Measurements from ENCODE around the gene PIP. TPM values are rescaled to one million over a fixed set of nuclear protein-coding genes. Genes with fewer than 3 reads are reported as not detected.
"Not testable (repeated sequence)": the region's sequence is repeated elsewhere in the genome, so short reads cannot be mapped to it uniquely, and the experiment has no call there.

PIP gene
- total and polyA plus RNA-seq, 8 donors = 6.9 TPM; not detected in 7

DNA sequence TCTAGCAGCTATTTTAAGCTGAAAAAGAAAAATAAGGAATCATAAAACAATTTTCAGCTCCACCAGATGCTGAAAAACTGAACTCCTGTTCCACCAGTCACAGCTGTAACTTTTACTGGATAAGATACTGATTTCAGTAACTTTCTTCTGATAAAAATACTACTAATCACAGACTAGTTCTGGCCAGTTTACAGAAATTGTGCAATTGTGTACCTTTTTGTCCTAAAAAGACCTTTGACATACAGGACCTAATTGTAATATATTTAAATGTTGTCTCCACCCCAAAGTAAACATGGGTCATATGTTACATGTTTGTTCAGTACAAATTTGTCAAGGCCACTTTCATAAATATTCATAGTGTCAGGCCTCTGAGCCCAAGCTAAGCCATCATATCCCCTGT is 27.1 kb upstream of the PIP start:
- Histone ChIP-seq H3K4me3 (no peak overlapping the region), H3K4me1 (no peaks in the 10 kb centered on the region), H3K9me3 (peaks cover 0 to 30% of the 10 kb centered on the region in 2 donors), H3K36me3 (no peaks in the 10 kb centered on the region), H3K27ac (no peak overlapping the region), H3K27me3 (no peaks in the 10 kb centered on the region)
- intact Hi-C loops (cut with DNase I) = no loop called here
- DNase-seq (no peak), ATAC-seq (no peak)
- TF ChIP-seq, protein P1, sequence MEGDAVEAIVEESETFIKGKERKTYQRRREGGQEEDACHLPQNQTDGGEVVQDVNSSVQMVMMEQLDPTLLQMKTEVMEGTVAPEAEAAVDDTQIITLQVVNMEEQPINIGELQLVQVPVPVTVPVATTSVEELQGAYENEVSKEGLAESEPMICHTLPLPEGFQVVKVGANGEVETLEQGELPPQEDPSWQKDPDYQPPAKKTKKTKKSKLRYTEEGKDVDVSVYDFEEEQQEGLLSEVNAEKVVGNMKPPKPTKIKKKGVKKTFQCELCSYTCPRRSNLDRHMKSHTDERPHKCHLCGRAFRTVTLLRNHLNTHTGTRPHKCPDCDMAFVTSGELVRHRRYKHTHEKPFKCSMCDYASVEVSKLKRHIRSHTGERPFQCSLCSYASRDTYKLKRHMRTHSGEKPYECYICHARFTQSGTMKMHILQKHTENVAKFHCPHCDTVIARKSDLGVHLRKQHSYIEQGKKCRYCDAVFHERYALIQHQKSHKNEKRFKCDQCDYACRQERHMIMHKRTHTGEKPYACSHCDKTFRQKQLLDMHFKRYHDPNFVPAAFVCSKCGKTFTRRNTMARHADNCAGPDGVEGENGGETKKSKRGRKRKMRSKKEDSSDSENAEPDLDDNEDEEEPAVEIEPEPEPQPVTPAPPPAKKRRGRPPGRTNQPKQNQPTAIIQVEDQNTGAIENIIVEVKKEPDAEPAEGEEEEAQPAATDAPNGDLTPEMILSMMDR (IDR thresholded peaks at IDR 0.05) = no peak

DNA sequence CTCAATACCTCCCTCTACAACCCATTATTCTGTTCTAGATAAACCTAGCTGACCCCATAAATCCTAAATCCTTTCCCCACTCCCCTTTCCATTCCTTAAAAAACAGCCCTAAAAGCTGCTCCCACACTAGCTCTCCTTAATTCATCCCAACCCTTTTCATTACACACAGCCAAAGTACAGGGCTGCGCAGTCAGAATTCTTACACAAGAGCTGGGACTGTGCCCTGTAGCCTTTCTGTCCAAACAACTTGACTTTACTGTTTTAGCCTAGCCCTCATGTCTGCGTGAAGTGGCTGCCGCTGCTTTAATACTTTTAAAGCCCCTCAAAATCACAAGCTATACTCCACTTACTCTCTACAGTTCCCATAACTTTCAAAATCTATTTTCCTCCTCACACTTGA is 23.9 kb upstream of the PIP start:
- H3K36me3 ChIP-seq; H3K4me3 ChIP-seq; H3K4me1 ChIP-seq; H3K27ac ChIP-seq; ATAC-seq; intact Hi-C loops (cut with DNase I); H3K27me3 ChIP-seq; DNase-seq: not testable (repeated sequence)
- peaks cover 0 to 23% of the 10 kb centered on the region in 2 donors for H3K9me3 ChIP-seq

DNA sequence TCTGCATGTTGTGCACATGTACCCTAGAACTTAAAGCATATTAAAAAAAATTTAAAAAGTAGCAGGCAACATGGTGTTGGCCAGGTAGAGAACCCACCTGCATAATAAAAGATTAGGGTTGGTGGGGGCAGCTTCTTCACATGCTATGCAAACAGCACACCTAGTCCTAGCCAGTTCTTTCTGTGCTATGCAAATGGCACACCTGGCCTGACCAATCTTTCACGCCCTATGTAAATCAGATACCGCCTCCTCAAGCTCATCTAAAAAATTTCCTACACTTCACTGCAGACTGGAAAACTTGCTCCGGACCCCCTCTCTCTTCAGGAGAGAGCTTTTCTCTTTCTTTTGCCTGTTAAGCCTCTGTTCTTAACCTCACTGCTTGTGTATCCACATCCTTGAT is 14.5 kb upstream of the PIP start:
- Histone ChIP-seq H3K4me1 (no peaks in the 10 kb centered on the region), H3K4me3 (no peak overlapping the region), H3K27ac (no peak overlapping the region), H3K9me3 (peaks cover 0 to 43% of the 10 kb centered on the region in 2 donors), H3K36me3 (no peaks in the 10 kb centered on the region), H3K27me3 (no peaks in the 10 kb centered on the region)
- no peak for DNase-seq
- ATAC-seq = no peak
- TF ChIP-seq, protein P1 (IDR thresholded peaks at IDR 0.05) = no peak
- intact Hi-C loops (cut with DNase I) = no loop called here

DNA sequence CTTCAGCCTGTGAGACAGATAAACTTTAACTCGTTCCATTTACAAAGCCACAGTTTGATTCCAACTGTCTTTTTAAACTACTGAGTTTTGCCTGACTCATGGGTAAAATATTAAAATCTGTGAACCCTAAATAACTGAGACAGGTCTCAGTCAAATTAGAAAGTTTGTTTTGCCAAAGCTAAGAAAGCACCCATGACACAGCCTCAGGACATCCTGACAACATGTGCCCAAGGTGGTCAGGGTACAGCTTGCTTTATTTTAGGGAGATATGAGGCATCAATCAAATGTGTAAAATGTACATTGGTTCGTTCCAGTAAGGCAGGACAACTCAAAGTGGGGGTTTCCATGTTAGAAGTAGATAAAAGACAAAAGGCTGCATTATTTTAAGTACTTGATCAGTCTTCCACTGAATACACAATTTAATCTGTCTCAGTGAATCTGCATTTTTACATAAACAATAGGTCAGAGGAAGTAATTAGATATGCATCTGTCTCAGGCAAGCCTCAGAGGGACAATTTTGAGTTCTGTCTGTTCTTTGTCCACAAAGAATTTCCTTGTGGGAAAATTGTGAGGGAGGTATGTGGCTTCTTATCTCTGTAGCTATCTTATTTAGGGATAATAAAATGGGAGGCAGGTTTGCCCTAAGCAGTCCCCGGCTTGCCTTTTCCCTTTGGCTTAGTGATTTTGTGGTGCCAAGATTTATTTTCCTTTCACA is 11.0 kb upstream of the PIP start:
- DNase-seq (no peak), ATAC-seq (no peak)
- TF ChIP-seq, protein P1 (IDR thresholded peaks at IDR 0.05) = no peak
- no peaks in the 10 kb centered on the region for H3K36me3 ChIP-seq
- no peak overlapping the region for H3K4me3 ChIP-seq
- H3K4me1 ChIP-seq = peaks cover 0 to 4% of the 10 kb centered on the region in 2 donors
- intact Hi-C loops (cut with DNase I) = no loop called here
- H3K27me3 ChIP-seq = no peaks in the 10 kb centered on the region
- peaks cover 0 to 41% of the 10 kb centered on the region in 2 donors for H3K9me3 ChIP-seq
- no peak overlapping the region for H3K27ac ChIP-seq

DNA sequence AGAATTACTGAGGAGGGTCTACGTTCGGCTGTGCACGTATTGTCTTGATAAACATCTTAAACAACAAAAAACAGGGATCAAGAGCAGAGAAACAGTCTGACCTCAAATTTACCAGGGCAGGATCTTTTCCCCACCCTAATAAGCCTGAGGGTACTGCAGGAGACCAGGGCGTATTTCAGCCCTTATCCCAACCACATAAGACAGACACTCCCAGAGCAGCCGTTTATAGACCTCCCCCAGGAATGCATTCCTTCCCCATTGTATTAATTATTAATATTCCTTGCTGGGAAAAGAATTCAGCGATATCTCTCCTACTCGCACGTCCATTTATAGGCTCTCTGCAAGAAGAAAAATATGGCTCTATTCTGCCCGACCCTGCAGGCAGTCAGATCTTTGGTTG is 8.6 kb upstream of the PIP start:
- DNase-seq; intact Hi-C loops (cut with DNase I); ATAC-seq: not testable (repeated sequence)

DNA sequence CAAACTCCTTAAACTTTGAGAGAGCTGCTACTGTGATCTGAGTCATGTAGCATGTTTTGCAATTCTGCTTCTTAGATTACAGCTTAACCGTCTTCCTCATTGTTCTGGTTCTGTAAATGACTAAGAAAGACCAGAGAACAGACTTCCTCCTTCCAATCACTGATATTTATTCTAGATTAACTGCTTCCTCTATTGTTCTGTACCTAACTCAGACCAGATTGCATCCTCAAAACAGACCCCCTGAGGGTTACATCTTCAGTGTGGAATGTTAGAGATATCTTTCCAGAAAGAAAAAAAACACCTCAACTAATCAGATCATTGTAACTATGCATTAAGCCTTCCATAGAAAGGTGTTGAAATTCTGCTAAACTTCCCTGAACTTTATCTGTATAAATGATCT is 5.7 kb upstream of the PIP start:
- intact Hi-C loops (cut with DNase I) = no loop called here
- TF ChIP-seq, protein P1 (IDR thresholded peaks at IDR 0.05) = no peak
- Histone ChIP-seq H3K9me3 (peaks cover 0 to 32% of the 10 kb centered on the region in 2 donors), H3K27me3 (no peaks in the 10 kb centered on the region), H3K4me1 (peaks cover 0 to 4% of the 10 kb centered on the region in 2 donors), H3K27ac (no peak overlapping the region), H3K4me3 (no peak overlapping the region), H3K36me3 (no peaks in the 10 kb centered on the region)
- DNase-seq (no peak), ATAC-seq (peak; percentile 69)

More for the DNA sequence above, 8.6 kb upstream of the PIP start:
- not testable (repeated sequence) for H3K4me3 ChIP-seq, H3K36me3 ChIP-seq, H3K27ac ChIP-seq, H3K27me3 ChIP-seq, H3K4me1 ChIP-seq
- H3K9me3 ChIP-seq = peaks cover 0 to 32% of the 10 kb centered on the region in 2 donors
